HepG2 (cell line): ENCODE data around the gene COX6B1. TPM values are rescaled to one million over a fixed set of nuclear protein-coding genes. Genes with fewer than 3 reads are reported as not detected.
A peak's percentile ranks its signal among the peaks of the same experiment; 100 is the strongest.

Experiments used
- CBX1 ChIP-seq: IDR thresholded peaks from one replicate; pipeline ENCODE4 v1.6.1; 2016; ENCODE audit warnings: antibody characterized with exemption, low read depth
- CBX5 ChIP-seq: sonication (generic); formaldehyde crosslinking; IDR thresholded peaks from 2 replicates; pipeline ENCODE4 v1.4.0; 2020; ENCODE audit warnings: missing genetic modification reagents, borderline replicate concordance
- FOXA3 ChIP-seq: IDR thresholded peaks from 2 replicates; pipeline ENCODE4 v1.6.1; 2016; ENCODE audit warnings: missing genetic modification reagents, missing compliant biosample characterization
- FOXK1 ChIP-seq: sonication (generic); formaldehyde crosslinking; IDR thresholded peaks from 2 replicates; pipeline ENCODE4 v1.4.0; 2020; ENCODE audit warnings: low read depth, missing genetic modification reagents, borderline replicate concordance
- GABPB1 ChIP-seq: IDR thresholded peaks from 2 replicates; pipeline ENCODE4 v1.6.1; 2016; ENCODE audit warnings: mild to moderate bottlenecking, missing genetic modification reagents, moderate library complexity, missing compliant biosample characterization
- GATAD1 ChIP-seq: IDR thresholded peaks from 2 replicates; pipeline ENCODE4 v1.6.1; 2016; ENCODE audit warnings: missing genetic modification reagents, missing compliant biosample characterization
- KDM2A ChIP-seq: sonication (generic); formaldehyde crosslinking; IDR thresholded peaks from 2 replicates; pipeline ENCODE4 v1.4.0; 2020; ENCODE audit warnings: low read depth, missing genetic modification reagents, borderline replicate concordance
- MIXL1 ChIP-seq: IDR thresholded peaks from 2 replicates; pipeline ENCODE4 v1.6.1; 2016
- MLLT10 ChIP-seq: sonication (generic); formaldehyde crosslinking; IDR thresholded peaks from 2 replicates; pipeline ENCODE4 v1.4.0; 2020; ENCODE audit warnings: missing genetic modification reagents
- NCOA2 ChIP-seq: sonication (generic); formaldehyde crosslinking; IDR thresholded peaks from 2 replicates; pipeline ENCODE4 v1.8.0; 2022; ENCODE audit warnings: inconsistent platforms
- SOX13 ChIP-seq, 3 experiments: fragments of 450-650 bp in 1 of 3; sonication (generic) in 1 of 3; formaldehyde crosslinking in 1 of 3; IDR thresholded peaks in 2 of 3; conservative IDR thresholded peaks in 1 of 3; 2 replicates each; pipeline versions ENCODE4 v1.5.0 to v1.6.1; 2016 to 2020; ENCODE audit warnings: antibody characterized with exemption in 1 of 3, mild to moderate bottlenecking in 1 of 3, missing compliant biosample characterization in 1 of 3, missing genetic modification reagents in 1 of 3, moderate library complexity in 1 of 3
- SP5 ChIP-seq: IDR thresholded peaks from 2 replicates; pipeline ENCODE4 v1.6.1; 2016; ENCODE audit warnings: low read depth, borderline replicate concordance
- SSRP1 ChIP-seq: IDR thresholded peaks from 2 replicates; pipeline ENCODE4 v1.6.1; 2016; ENCODE audit warnings: control low read depth
- TEAD3 ChIP-seq: optimal IDR thresholded peaks from 2 replicates; pipeline ENCODE3; 2016; ENCODE audit warnings: borderline replicate concordance
- YEATS2 ChIP-seq: sonication (generic); formaldehyde crosslinking; IDR thresholded peaks from 2 replicates; pipeline ENCODE4 v1.4.0; 2020; ENCODE audit warnings: missing genetic modification reagents, borderline replicate concordance
- ZNF263 ChIP-seq: sonication (generic); formaldehyde crosslinking; IDR thresholded peaks from 2 replicates; pipeline ENCODE4 v1.4.0; 2020; ENCODE audit warnings: missing genetic modification reagents
- ZNF746 ChIP-seq: sonication (generic); formaldehyde crosslinking; IDR thresholded peaks from 2 replicates; pipeline ENCODE4 v1.8.0; 2022; ENCODE audit warnings: mild to moderate bottlenecking, missing genetic modification reagents
- ZNF761 ChIP-seq: sonication (generic); formaldehyde crosslinking; conservative IDR thresholded peaks from 2 replicates; pipeline ENCODE4 v1.4.0; 2020; ENCODE audit warnings: mild to moderate bottlenecking, missing genetic modification reagents
- polyA plus RNA-seq, 8 experiments: library from polyadenylated mRNA; depleted of rRNA in 3 of 8; stranded (reverse) in 7 of 8; unstranded in 1 of 8; fragments of >200 nt; fragmentation: Illumina TruSeq in 4 of 8; extraction: Trizol in 4 of 8; gene quantifications; 2 replicates each; pipeline versions ENCODE4 v1.2.1 to v1.2.3, GENCODE V29; 2011 to 2016; ENCODE audit warnings: low read depth in 4 of 8, missing spikeins in 1 of 8, mixed read lengths in 1 of 8; ENCODE audit not compliant: insufficient read depth in 1 of 8
- total RNA-seq, 5 experiments: library from RNA; depleted of rRNA; stranded (reverse); fragments of >200 nt; fragmentation: Illumina TruSeq; extraction: Trizol; gene quantifications; 2 replicates each; pipeline ENCODE4 v1.2.3, GENCODE V29; 2016; ENCODE audit warnings: low read depth in 1 of 5
- TF ChIP-seq, protein P1 (sequence below): sonication (generic); formaldehyde crosslinking; IDR thresholded peaks from 2 replicates; pipeline ENCODE4 v1.5.0; 2020; ENCODE audit warnings: mild to moderate bottlenecking, missing genetic modification reagents, borderline replicate concordance
- TF ChIP-seq, protein P2 (sequence below): sonication (generic); formaldehyde crosslinking; IDR thresholded peaks from 2 replicates; pipeline ENCODE4 v1.4.0; 2020; ENCODE audit warnings: mild to moderate bottlenecking, missing genetic modification reagents
- TF ChIP-seq, protein P3 (sequence below): IDR thresholded peaks from 2 replicates; pipeline ENCODE4 v1.6.1; 2016; ENCODE audit warnings: missing compliant biosample characterization, missing genetic modification reagents, borderline replicate concordance
- TF ChIP-seq, protein P4 (sequence below): sonication (generic); formaldehyde crosslinking; IDR thresholded peaks from 2 replicates; pipeline ENCODE4 v1.4.0; 2020; ENCODE audit warnings: mild to moderate bottlenecking, missing genetic modification reagents
- TF ChIP-seq, protein P5 (sequence below): sonication (generic); formaldehyde crosslinking; IDR thresholded peaks from 2 replicates; pipeline ENCODE4 v1.8.1; 2023; ENCODE audit warnings: mild to moderate bottlenecking, moderate library complexity, missing genetic modification reagents

Gene COX6B1
- total and polyA plus RNA-seq, 2 of the 13 experiments (the other 11 are each of a cell fraction or from before 2014, with no cell fraction given) = 481 to 487 TPM

DNA sequence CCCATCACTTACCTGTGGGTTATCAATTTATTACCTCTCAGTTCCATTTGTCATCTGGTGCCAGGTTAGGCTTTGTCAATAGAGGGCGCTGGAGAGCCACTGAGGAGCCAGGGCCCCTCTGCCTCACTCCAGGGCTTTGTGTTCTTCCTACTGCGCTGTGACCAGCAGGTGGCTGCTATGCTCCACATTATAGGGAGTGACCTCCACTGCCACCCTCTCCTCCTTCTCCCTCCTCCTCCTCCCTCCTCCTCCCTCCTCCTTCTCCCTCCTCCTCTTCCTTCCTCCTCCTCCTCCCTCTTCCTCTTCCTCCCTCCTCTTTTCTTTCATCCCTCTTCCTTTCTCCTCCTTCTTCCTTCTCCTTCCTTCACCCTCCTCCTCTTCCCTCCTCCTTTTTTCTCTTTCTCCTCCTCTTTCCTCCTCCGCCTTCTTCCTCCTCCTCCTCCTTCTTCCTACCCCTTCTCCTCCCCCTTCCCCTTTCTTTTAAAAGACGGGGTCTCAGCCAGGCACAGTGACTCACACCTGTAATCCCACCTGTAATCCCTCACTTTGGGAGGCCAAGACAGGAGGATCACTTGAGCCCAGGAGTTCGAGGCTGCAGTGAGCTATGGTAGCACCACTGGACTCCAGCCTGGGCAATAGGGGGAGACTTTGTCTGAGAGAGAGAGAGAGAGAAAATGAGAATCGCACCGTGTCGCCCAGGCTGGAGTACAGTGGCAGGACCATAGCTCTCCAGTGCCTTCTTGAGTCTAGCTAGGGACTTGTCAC, 45.9 kb downstream of the COX6B1 start (continued):
- TF ChIP-seq MIXL1 (CRISPR knock-in tag) (0 out of 2 replicates have a peak, but pooled peaks have one; percentile 34), SP5 (CRISPR knock-in tag) (peak; percentile 24; the same call in 1 of the 2 replicates), YEATS2 (0 out of 2 replicates have a peak, but pooled peaks have one; percentile 51), SSRP1 (CRISPR knock-in tag) (0 out of 2 replicates have a peak, but pooled peaks have one; percentile 53), ZNF263 (peak; percentile 99), GABPB1 (CRISPR knock-in tag) (peak; percentile 51; the same call in 1 of the 2 replicates), FOXK1 (CRISPR knock-in tag) (peak; percentile 50; the same call in 1 of the 2 replicates), CBX5 (CRISPR knock-in tag) (peak; percentile 53; the same call in 1 of the 2 replicates), ZNF746 (CRISPR knock-in tag) (0 out of 2 replicates have a peak, but pooled peaks have one; percentile 55), ZNF761 (CRISPR knock-in tag) (no peak), CBX1 (peak; percentile 52), FOXA3 (peak; percentile 68), NCOA2 (CRISPR knock-in tag) (no peak), MLLT10 (CRISPR knock-in tag) (no peak), KDM2A (peak; percentile 75; the same call in 1 of the 2 replicates), TEAD3 (peak; percentile 54), GATAD1 (peak; percentile 70), SOX13 (IDR thresholded peaks at IDR 0.05) (no peak), SOX13 (CRISPR knock-in tag; conservative IDR thresholded peaks at IDR 0.05 in 1 of 2, IDR thresholded peaks at IDR 0.05 in 1 of 2) (peak in 1 of 2 experiments; percentile 18; a peak in 1 of 4 replicates)
- TF ChIP-seq, protein P1, sequence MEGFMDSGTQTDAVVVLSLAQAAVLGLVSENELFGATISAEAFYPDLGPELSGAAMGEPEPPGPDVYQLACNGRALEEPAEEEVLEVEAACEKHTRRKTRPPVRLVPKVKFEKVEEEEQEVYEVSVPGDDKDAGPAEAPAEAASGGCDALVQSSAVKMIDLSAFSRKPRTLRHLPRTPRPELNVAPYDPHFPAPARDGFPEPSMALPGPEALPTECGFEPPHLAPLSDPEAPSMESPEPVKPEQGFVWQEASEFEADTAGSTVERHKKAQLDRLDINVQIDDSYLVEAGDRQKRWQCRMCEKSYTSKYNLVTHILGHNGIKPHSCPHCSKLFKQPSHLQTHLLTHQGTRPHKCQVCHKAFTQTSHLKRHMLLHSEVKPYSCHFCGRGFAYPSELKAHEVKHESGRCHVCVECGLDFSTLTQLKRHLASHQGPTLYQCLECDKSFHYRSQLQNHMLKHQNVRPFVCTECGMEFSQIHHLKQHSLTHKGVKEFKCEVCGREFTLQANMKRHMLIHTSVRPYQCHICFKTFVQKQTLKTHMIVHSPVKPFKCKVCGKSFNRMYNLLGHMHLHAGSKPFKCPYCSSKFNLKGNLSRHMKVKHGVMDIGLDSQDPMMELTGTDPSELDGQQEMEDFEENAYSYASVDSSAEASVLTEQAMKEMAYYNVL (CRISPR knock-in tag) = 0 out of 2 replicates have a peak, but pooled peaks have one; percentile 31
- TF ChIP-seq, protein P2, sequence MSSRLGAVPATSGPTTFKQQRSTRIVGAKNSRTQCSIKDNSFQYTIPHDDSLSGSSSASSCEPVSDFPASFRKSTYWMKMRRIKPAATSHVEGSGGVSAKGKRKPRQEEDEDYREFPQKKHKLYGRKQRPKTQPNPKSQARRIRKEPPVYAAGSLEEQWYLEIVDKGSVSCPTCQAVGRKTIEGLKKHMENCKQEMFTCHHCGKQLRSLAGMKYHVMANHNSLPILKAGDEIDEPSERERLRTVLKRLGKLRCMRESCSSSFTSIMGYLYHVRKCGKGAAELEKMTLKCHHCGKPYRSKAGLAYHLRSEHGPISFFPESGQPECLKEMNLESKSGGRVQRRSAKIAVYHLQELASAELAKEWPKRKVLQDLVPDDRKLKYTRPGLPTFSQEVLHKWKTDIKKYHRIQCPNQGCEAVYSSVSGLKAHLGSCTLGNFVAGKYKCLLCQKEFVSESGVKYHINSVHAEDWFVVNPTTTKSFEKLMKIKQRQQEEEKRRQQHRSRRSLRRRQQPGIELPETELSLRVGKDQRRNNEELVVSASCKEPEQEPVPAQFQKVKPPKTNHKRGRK (CRISPR knock-in tag) = peak; percentile 89
- TF ChIP-seq, protein P3, sequence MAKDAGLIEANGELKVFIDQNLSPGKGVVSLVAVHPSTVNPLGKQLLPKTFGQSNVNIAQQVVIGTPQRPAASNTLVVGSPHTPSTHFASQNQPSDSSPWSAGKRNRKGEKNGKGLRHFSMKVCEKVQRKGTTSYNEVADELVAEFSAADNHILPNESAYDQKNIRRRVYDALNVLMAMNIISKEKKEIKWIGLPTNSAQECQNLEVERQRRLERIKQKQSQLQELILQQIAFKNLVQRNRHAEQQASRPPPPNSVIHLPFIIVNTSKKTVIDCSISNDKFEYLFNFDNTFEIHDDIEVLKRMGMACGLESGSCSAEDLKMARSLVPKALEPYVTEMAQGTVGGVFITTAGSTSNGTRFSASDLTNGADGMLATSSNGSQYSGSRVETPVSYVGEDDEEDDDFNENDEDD (CRISPR knock-in tag) = peak; percentile 26; the same call in 1 of the 2 replicates
- TF ChIP-seq, protein P4, sequence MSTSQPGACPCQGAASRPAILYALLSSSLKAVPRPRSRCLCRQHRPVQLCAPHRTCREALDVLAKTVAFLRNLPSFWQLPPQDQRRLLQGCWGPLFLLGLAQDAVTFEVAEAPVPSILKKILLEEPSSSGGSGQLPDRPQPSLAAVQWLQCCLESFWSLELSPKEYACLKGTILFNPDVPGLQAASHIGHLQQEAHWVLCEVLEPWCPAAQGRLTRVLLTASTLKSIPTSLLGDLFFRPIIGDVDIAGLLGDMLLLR (CRISPR knock-in tag) = no peak
- TF ChIP-seq, protein P5, sequence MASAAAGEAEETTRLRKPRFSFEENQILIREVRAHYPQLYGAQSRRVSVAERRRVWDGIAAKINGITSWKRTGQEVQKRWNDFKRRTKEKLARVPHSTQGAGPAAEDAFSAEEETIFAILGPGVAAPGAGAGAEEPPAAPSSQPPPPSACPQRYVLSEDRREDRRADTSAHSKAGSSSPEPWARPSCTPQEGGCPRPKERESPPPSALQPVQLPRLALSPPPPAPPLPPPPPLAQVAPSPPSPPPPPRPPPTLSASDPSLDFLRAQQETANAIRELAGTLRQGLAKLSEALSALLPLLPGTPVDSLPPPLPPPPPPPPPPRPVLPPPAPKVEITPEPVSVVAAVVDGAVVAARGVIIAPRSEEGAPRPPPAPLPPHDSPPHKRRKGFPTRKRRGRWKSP (CRISPR knock-in tag) = peak; percentile 46; the same call in 1 of the 2 replicates
